ENCODE results near the gene RPL39L.

RPL39L gene

GRCh38 chr3:187080799-187081450 lies 58.4 kb downstream of the RPL39L start:
- no peaks in the 10 kb centered on the region for H3K79me2 ChIP-seq (ENCODE audit: control insufficient read depth, insufficient read depth, low read length, unreplicated experiment)
- no peaks in the 10 kb centered on the region for H3K36me3 ChIP-seq (ENCODE audit: insufficient read depth, low read length)
- H3K4me1 ChIP-seq (ENCODE audit: control insufficient read depth, insufficient read depth, low read length, unreplicated experiment) = no peaks in the 10 kb centered on the region
- H3K4me3 ChIP-seq (ENCODE audit: low read depth, low read length) = no peak overlapping the region
- no peaks in the 10 kb centered on the region for H3K27me3 ChIP-seq (ENCODE audit: insufficient read depth, low read length)
- no peak overlapping the region for H3K27ac ChIP-seq (ENCODE audit: low read depth, low read length)
- H2AFZ ChIP-seq (ENCODE audit: low read length, unreplicated experiment) = no peak overlapping the region

- H3K79me2 ChIP-seq (ENCODE audit: control insufficient read depth, insufficient read depth, low read length, unreplicated experiment) = no peaks in the 10 kb centered on the region
- no peaks in the 10 kb centered on the region for H3K36me3 ChIP-seq (ENCODE audit: insufficient read depth, low read length)
- H2AFZ ChIP-seq (ENCODE audit: low read length, unreplicated experiment) = no peak overlapping the region
- H3K27ac ChIP-seq (ENCODE audit: low read depth, low read length) = no peak overlapping the region
- no peaks in the 10 kb centered on the region for H3K4me1 ChIP-seq (ENCODE audit: control insufficient read depth, insufficient read depth, low read length, unreplicated experiment)
- no peaks in the 10 kb centered on the region for H3K27me3 ChIP-seq (ENCODE audit: insufficient read depth, low read length)
- H3K4me3 ChIP-seq (ENCODE audit: low read depth, low read length) = no peak overlapping the region
Observed at GRCh38 chr3:187079090-187080022, 59.9 kb downstream of the RPL39L start.

- no peaks in the 10 kb centered on the region for H3K27me3 ChIP-seq (ENCODE audit: insufficient read depth, low read length)
- no peaks in the 10 kb centered on the region for H3K4me1 ChIP-seq (ENCODE audit: control insufficient read depth, insufficient read depth, low read length, unreplicated experiment)
- no peaks in the 10 kb centered on the region for H3K79me2 ChIP-seq (ENCODE audit: control insufficient read depth, insufficient read depth, low read length, unreplicated experiment)
- no peak overlapping the region for H3K4me3 ChIP-seq (ENCODE audit: low read depth, low read length)
- H2AFZ ChIP-seq (ENCODE audit: low read length, unreplicated experiment) = no peak overlapping the region
- no peak overlapping the region for H3K27ac ChIP-seq (ENCODE audit: low read depth, low read length)
- H3K36me3 ChIP-seq (ENCODE audit: insufficient read depth, low read length) = no peaks in the 10 kb centered on the region
Observed at GRCh38 chr3:187077537-187077936, 61.8 kb downstream of the RPL39L start.

DNA sequence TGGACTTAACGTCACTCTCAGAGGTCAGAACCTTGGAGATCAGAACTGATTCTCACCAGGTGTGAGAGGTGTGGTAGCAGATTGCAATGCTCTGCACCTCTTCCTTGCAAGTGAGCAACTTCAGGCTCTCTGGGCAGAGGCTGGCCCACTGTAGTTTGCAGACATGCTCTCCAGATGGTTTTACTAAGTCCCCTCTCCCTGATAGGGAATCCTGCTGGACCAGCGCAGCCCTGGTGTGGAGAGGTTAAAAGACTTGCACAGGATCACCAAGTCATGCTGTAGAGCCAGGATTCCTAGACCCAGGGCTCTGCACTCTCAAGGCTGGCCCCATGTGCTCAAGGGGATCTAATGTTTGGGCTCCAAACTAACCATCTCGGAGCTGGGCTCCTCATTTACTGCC lies 62.2 kb downstream of the RPL39L start:
- Histone ChIP-seq H3K4me1 (ENCODE audit: control insufficient read depth, insufficient read depth, low read length, unreplicated experiment) (no peaks in the 10 kb centered on the region), H3K36me3 (ENCODE audit: insufficient read depth, low read length) (no peaks in the 10 kb centered on the region), H3K4me3 (ENCODE audit: low read depth, low read length) (no peak overlapping the region), H3K27me3 (ENCODE audit: insufficient read depth, low read length) (no peaks in the 10 kb centered on the region), H3K79me2 (ENCODE audit: control insufficient read depth, insufficient read depth, low read length, unreplicated experiment) (no peaks in the 10 kb centered on the region), H2AFZ (ENCODE audit: low read length, unreplicated experiment) (no peak overlapping the region), H3K27ac (ENCODE audit: low read depth, low read length) (no peak overlapping the region)

- H2AFZ ChIP-seq (ENCODE audit: low read length, unreplicated experiment) = no peak overlapping the region
- H3K36me3 ChIP-seq (ENCODE audit: insufficient read depth, low read length) = no peaks in the 10 kb centered on the region
- no peaks in the 10 kb centered on the region for H3K4me1 ChIP-seq (ENCODE audit: control insufficient read depth, insufficient read depth, low read length, unreplicated experiment)
- H3K27me3 ChIP-seq (ENCODE audit: insufficient read depth, low read length) = no peaks in the 10 kb centered on the region
- no peak overlapping the region for H3K4me3 ChIP-seq (ENCODE audit: low read depth, low read length)
- no peaks in the 10 kb centered on the region for H3K79me2 ChIP-seq (ENCODE audit: control insufficient read depth, insufficient read depth, low read length, unreplicated experiment)
- no peak overlapping the region for H3K27ac ChIP-seq (ENCODE audit: low read depth, low read length)
Observed at GRCh38 chr3:187076297-187076696, 63.0 kb downstream of the RPL39L start.

DNA sequence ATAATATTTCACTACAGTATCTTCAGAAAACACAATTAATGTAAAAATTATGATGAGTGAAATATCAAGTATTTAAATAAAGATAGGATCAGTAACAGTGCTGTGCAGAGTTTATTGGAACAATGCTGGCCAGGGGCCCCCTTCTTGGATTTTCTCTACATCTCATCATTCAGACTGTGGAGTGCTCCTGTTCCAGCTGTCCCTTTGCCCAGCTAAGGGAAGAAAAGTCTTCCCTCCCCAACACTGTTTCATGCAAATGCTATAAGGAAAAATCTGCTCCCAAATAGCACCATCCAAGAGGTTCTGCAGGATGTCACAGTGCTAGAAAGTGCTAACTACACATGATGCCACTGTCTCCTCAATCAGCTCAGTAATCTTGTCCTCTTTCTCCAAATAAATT lies 64.5 kb downstream of the RPL39L start:
- Histone ChIP-seq H3K27ac (ENCODE audit: low read depth, low read length) (no peak overlapping the region), H3K27me3 (ENCODE audit: insufficient read depth, low read length) (no peaks in the 10 kb centered on the region), H3K79me2 (ENCODE audit: control insufficient read depth, insufficient read depth, low read length, unreplicated experiment) (no peaks in the 10 kb centered on the region), H2AFZ (ENCODE audit: low read length, unreplicated experiment) (no peak overlapping the region), H3K36me3 (ENCODE audit: insufficient read depth, low read length) (no peaks in the 10 kb centered on the region), H3K4me3 (ENCODE audit: low read depth, low read length) (no peak overlapping the region), H3K4me1 (ENCODE audit: control insufficient read depth, insufficient read depth, low read length, unreplicated experiment) (no peaks in the 10 kb centered on the region)

DNA sequence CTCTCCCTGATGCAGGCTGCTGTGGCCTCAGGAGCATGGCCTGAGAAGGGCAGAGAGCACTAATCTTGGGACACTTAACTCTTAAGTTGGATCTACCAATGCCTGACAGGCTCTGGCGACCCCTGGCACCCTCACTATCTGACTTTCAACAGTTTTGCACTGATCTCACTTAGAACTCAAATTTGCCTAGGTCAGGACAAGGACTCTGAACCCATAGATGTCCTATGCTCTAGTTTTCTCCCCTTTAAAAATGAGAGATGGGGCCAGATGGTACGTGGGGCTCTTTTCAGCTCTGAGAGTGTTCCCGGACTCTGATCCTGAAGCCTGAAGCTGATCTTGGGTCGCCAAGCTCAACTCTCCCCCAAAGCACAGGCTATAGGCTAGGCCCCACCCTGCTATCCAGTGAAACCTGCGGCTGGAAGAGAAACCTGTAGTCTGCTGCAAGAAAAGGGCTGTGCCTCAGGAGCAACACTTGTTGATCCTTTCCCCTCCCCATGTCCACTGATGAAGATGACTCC lies 65.7 kb downstream of the RPL39L start:
- H3K79me2 ChIP-seq (ENCODE audit: control insufficient read depth, insufficient read depth, low read length, unreplicated experiment) = no peaks in the 10 kb centered on the region
- no peaks in the 10 kb centered on the region for H3K36me3 ChIP-seq (ENCODE audit: insufficient read depth, low read length)
- no peak overlapping the region for H3K4me3 ChIP-seq (ENCODE audit: low read depth, low read length)
- no peaks in the 10 kb centered on the region for H3K27me3 ChIP-seq (ENCODE audit: insufficient read depth, low read length)
- no peak overlapping the region for H3K27ac ChIP-seq (ENCODE audit: low read depth, low read length)
- no peaks in the 10 kb centered on the region for H3K4me1 ChIP-seq (ENCODE audit: control insufficient read depth, insufficient read depth, low read length, unreplicated experiment)
- no peak overlapping the region for H2AFZ ChIP-seq (ENCODE audit: low read length, unreplicated experiment)

DNA sequence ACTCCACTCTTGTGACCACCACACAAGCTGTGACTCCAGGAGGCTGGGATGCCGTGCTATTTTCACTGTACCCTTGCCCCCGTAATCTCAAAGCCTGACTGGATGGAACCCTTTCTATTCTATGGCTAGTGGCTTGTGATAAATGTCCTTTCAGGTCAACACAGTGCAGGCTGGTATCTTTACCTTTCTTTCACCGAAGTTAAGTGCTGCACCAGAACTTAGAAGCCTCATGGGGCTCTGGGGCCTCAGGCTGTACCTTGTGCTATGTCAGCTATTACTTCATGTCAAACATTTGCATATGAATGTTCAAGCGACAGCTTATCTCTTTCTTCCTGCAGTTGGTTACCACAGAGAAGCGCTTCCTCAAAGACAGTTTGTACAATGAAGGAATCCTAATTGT lies 66.8 kb downstream of the RPL39L start:
- H3K4me1 ChIP-seq (ENCODE audit: control insufficient read depth, insufficient read depth, low read length, unreplicated experiment) = no peaks in the 10 kb centered on the region
- no peak overlapping the region for H3K27ac ChIP-seq (ENCODE audit: low read depth, low read length)
- H3K27me3 ChIP-seq (ENCODE audit: insufficient read depth, low read length) = no peaks in the 10 kb centered on the region
- H3K36me3 ChIP-seq (ENCODE audit: insufficient read depth, low read length) = no peaks in the 10 kb centered on the region
- H3K79me2 ChIP-seq (ENCODE audit: control insufficient read depth, insufficient read depth, low read length, unreplicated experiment) = no peaks in the 10 kb centered on the region
- H2AFZ ChIP-seq (ENCODE audit: low read length, unreplicated experiment) = no peak overlapping the region
- H3K4me3 ChIP-seq (ENCODE audit: low read depth, low read length) = no peak overlapping the region

GRCh38 chr3:187072102-187072501 lies 67.2 kb downstream of the RPL39L start:
- Histone ChIP-seq H2AFZ (ENCODE audit: low read length, unreplicated experiment) (no peak overlapping the region), H3K4me3 (ENCODE audit: low read depth, low read length) (no peak overlapping the region), H3K4me1 (ENCODE audit: control insufficient read depth, insufficient read depth, low read length, unreplicated experiment) (no peaks in the 10 kb centered on the region), H3K27me3 (ENCODE audit: insufficient read depth, low read length) (no peaks in the 10 kb centered on the region), H3K79me2 (ENCODE audit: control insufficient read depth, insufficient read depth, low read length, unreplicated experiment) (no peaks in the 10 kb centered on the region), H3K27ac (ENCODE audit: low read depth, low read length) (no peak overlapping the region), H3K36me3 (ENCODE audit: insufficient read depth, low read length) (no peaks in the 10 kb centered on the region)

Data from ACC112 (cell line).